GM21723 (cell line): ENCODE data around the gene PARVB.

ENCODE experiments used
- ATAC-seq: cut with Tn5 transposase; IDR thresholded peaks from one replicate; pipeline ENCODE4 v1.9.1; 2021; ENCODE audit warnings: mild to moderate bottlenecking, moderate library complexity; ENCODE audit not compliant: unreplicated experiment

Gene PARVB

DNA sequence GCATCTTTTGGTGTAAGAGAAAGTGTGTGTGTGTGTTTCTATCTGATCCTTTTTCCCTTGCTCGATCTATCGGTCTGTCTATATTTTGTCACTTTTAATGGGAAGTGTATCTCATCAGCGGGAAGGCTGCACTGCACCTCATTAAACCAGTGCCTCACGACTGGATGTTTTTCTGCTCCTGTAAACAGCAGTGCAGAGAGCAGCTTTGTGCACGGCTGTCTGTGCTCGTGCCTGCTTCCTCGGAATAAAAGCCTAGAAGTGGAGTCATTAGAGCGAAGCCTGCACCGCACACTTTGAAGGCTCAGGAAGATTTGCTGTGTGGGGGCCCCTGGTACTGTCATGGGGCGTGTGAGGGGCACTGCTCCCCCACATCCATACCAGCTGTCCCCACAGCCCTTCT lies 129.6 kb downstream of the PARVB start:
- ATAC-seq: no peak

DNA sequence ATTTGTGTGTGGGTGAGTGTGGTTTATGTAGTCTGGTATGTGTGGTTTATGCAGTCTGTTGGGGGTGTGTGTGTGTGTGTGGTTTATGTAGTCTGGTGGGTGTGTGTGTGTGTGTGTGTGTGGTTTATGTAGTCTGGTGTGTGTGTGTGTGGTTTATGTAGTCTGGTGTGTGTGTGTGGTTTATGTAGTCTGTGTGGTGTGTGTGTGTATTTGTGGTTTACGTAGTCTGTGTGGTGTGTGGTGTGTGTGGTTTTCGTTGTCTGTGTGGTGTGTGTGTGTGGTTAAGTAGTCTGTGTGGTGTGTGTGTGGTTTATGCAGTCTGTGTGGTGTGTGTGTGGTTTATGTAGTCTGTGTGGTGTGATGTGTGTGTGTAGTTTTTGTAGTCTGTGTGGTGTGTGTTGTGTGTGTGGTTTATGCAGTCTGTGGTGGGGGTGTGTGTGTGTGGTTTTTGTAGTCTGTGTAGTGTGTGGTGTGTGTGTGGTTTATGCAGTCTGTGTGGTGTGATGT lies 130.4 kb downstream of the PARVB start:
- ATAC-seq: no peak

- ATAC-seq: no peak
Measured at GRCh38 chr22:44155115-44155514, 131.0 kb downstream of the PARVB start.

- ATAC-seq: no peak
Measured at GRCh38 chr22:44157916-44158618, 134.0 kb downstream of the PARVB start.

DNA sequence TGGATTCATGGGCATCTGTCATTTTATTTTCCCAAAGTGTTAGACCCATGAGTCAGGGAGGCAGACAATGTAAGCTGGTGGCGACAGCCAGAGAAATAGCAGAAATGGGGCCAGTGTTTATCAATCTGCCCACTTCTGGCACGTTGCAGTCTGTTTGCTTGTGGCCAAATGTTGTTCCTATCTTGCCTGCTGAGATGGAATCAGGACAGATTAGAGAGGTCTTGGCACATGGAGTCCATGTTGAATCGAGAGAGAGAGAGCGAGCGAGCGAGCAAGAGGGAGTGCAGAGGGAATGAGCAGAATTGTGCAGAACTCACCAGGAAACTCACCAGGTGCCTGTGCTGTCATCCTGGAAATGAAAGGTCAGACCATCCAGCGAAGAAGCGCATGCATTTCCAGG lies 134.7 kb downstream of the PARVB start:
- ATAC-seq: no peak

GRCh38 chr22:44159221-44159620 lies 135.1 kb downstream of the PARVB start:
- no peak for ATAC-seq

DNA sequence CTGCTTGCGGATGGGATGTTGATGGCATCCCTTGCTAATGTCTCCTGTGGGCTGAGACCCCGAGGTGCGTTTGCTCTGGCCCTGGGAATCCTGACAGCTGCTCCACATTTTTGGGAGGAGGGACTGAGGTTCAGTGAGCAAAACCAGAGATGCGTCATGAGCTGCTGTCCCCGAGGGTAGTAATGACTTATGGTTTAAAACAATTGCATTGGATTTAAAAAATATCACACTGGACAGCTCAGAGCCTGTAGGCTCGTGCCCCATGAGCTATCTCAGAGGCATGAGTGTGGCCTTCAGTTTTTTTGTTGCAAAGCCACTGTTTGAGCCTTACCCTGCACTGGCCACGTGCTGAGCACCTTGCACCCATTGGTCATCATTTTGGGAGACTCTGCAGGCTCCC lies 135.7 kb downstream of the PARVB start:
- no peak for ATAC-seq

- no peak for ATAC-seq
Measured at GRCh38 chr22:44160421-44160820, 136.3 kb downstream of the PARVB start.

DNA sequence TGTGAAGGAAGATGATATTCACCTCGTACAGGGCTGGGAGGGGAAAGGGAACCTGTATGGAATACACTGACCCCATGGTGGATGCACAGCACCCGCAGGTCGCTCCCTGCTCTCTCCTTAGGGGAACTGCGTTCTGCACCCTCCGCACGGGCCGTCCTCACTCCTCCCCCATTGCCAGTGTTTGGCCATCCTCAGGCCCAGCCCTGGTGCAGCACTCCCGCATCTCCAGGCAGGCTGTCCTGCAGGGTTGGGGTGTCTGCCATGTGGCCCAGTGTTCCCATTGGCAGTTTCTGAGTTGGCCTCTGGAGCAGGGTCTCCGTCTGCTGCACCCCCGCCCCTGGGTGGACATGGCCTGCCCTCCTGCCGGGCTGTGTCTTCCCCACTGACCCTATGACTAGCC lies 137.6 kb downstream of the PARVB start:
- no peak for ATAC-seq

- ATAC-seq: no peak
Measured at GRCh38 chr22:44162960-44163359, 138.9 kb downstream of the PARVB start.

DNA sequence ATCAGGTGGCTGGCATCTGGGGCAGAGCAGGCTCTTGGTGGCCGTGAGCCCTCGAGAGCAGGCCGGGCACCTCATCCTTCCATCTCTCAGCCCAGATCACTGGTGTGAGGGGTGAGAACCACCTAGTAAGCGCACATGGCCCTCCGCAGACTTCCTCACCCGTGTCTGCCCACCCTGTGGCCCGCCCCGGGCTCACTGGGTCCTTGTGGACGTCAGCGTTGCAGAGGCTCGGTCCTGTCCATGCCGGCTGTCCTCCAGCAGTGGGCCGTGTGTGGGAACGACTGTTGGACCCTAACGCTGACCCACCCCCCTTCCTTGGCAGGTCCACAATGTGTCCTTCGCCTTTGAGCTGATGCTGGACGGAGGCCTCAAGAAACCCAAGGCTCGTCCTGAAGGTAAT lies 139.4 kb downstream of the PARVB start:
- ATAC-seq: no peak

- ATAC-seq: no peak
Measured at GRCh38 chr22:44164031-44164430, 139.9 kb downstream of the PARVB start.

DNA sequence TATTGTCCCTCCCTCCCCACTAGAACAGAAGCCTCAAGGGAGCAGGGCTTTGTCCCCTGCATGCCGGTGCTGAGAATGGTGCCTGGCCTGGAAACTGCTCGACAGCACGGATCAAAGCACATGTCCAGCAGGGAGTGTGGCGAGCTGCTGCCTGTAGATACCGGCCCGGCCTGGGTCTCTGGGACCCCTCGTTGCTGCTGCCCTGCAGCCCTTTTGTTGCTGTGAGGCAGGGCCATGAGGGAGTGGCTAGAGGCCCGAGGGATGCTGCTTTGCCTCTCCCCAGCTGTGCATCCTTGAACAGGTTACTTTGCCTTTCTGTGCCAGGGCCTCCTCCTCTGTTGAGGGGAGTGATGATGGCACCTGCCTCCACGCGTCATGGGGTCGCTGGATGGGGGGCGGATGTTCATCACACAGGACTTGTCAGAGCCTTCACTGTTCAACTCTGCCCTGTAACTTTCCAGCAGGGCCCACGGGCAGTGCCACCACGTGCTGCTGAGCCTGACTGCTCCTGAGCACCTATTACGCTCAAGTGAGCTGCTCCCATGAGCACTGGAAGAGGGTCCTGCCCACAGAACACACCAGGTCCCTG lies 141.3 kb downstream of the PARVB start:
- ATAC-seq: no peak

DNA sequence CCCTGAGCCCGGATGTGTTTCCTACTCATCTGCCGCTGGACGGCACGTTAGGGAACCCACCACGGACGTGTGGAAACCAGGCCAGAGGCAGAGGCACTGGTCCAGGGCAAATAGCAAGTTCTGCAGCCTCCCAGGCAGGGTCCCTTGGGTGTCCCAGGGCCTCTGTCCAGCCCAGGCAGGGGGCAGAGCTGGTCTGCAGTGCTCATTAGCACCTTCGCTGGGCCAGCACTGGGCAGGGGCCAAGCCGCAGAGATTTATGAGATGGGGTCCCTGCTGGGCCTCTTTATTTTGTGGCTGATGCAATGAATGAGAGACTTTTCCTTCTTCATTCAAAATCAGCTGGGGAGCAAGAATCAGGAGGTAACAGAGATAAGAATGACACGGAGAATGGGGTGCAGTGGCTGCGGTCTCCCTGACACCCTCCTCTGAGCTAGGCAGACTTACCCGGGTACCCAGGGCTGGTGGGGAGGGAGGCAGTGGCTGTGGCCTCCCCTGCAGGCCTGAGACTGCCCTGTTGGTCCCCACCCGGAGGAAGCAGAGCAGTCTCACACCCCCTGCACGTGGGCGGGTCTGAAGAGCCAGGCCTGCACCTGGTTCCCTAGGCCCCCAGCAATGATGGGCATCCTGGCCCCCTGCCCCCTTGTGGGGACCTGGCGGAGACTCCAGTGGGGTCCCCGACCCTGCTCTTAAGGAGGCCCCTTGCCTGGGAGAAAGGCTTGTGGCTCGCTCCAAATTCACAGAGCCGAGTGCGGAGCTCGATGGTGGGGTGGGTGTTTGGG lies 142.6 kb downstream of the PARVB start:
- ATAC-seq: no peak

DNA sequence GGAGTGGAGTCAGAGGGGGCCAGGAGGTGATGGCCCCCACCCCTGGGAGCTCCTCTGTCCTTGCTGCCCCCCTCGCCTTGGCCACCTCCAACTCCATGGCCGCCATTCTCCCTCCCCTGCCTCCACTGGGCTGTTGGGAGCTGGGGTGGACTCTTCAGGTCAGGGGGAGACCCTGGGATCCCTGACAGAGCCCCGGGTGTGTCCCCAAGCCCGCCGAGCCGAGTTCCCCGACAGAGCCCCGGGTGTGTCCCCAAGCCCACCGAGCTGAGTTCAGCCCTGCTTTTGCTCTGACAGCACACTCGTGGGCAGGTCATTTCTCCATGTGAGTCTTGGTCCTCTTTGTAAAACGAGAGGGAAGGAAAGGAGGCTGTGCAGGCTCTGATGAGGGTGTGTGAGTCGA lies 143.4 kb downstream of the PARVB start:
- ATAC-seq: no peak

DNA sequence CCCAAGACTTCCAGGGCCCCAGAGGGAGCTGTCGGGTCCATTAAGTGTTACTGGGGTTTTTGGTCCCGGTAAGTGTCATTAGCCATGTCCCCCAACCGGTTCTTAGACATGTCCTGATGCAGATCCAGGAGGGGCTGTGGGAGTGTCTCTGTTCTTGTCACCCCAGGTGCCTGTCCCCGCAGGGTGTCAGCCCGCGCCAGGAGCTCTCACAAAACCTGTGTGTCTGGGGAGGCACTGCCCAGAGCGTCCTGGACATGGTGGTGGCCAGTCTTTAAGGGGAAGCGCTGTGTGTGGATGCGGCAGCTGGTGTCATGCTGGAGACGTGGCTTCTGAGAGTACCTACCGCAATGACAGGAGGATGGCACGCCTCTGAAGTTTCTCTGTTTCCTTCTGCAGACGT lies 144.1 kb downstream of the PARVB start:
- no peak for ATAC-seq

GRCh38 chr22:44170470-44170869 lies 146.4 kb downstream of the PARVB start:
- no peak for ATAC-seq

GRCh38 chr22:44171561-44171960 lies 147.5 kb downstream of the PARVB start:
- ATAC-seq: no peak

DNA sequence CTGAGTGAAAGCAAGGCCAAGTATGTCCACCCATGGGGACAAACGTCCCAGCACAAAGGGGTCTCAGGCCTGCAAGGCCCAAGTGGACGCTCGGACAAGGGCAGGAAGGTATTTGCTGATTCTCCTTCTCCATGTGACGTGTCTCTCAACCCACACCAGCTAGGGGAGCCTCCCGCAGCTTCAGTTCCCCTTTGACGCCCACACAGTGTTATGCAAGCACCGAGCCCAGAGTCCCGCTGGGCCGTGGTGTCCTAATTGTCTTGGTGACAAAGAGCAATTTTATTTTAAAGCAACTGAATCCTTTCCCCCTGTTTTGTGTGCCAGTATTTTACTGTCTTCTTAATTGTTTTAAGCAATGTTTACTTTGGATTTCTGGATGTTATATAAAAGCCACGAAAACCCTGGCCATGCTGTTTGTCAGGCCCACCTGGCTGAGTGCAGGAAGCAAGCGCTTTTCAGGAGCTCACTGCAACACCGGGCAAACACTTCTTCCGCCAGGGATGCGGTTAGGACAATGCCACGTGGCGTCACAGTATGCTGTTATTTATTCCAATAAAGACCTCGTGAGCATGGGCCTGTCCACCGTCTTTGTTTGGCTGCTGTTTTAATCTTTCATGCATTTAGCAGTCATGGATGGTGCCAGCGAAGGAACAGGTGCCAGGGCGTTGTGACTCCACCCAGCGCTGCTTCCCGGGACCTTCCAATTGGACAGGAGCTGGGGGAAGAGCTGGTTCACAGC lies 148.4 kb downstream of the PARVB start:
- ATAC-seq: peak; percentile 62

- no peak for ATAC-seq
Measured at GRCh38 chr22:44173154-44173553, 149.1 kb downstream of the PARVB start.

DNA sequence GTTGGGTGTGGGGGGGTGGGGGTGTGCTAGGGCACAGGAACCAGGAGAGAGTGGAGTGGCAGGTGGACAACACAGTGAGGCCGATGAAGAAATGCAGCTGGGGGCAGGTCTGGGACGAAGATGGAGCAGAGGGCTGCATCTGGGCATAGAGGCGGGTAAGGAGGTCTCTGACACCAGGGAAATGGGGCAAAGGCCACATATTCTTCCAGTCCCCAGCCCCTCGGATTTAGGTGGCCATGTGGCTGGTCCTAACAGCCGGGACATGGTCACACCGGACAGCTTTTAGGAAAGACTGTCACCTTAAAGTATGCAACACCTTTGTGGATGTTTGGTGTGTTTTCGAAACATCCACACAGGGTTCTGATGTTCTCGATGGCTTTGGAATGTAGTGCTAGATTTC lies 151.6 kb downstream of the PARVB start:
- ATAC-seq: no peak
